Neural cell (in vitro differentiated cells): ENCODE data around the gene GSK3B. TPM values are rescaled to one million over a fixed set of nuclear protein-coding genes. Genes with fewer than 3 reads are reported as not detected.
A peak's percentile ranks its signal among the peaks of the same experiment; 100 is the strongest.

Source experiments
- H2AFZ ChIP-seq: fragments of 200-600, 300-800 bp; sonication (generic), shearing (Covaris generic); 2 replicates; pipeline ENCODE4 v1.6.0; 2014; ENCODE audit warnings: low read depth, mild to moderate bottlenecking, antibody characterized with exemption, low read length, moderate library complexity
- H3F3A ChIP-seq: fragments of 200-600 bp; shearing (Covaris generic); 2 replicates; pipeline ENCODE4 v1.6.1; 2016; ENCODE audit warnings: mild to moderate bottlenecking, moderate library complexity, mixed read lengths, antibody characterized with exemption, low read length; ENCODE audit not compliant: insufficient read depth, poor library complexity, severe bottlenecking
- H3K27ac ChIP-seq: fragments of 200-600, 300-800 bp; sonication (generic), shearing (Covaris generic); 2 replicates; pipeline ENCODE4 v1.5.1; 2014; ENCODE audit warnings: mild to moderate bottlenecking, low read length, moderate library complexity
- H3K27me3 ChIP-seq: fragments of 300-800, 200-600 bp; sonication (generic), shearing (Covaris generic); 2 replicates; pipeline ENCODE4 v1.6.0; 2014; ENCODE audit warnings: mild to moderate bottlenecking, low read depth, low read length, moderate library complexity; ENCODE audit not compliant: insufficient read depth
- H3K36me3 ChIP-seq: fragments of 300-800, 200-600 bp; sonication (generic), shearing (Covaris generic); 2 replicates; pipeline ENCODE4 v1.5.1; 2014; ENCODE audit warnings: mild to moderate bottlenecking, antibody characterized with exemption, low read length, moderate library complexity; ENCODE audit not compliant: insufficient read depth
- H3K4me2 ChIP-seq: fragments of 300-800, 200-600 bp; sonication (generic), shearing (Covaris generic); 2 replicates; pipeline ENCODE4 v1.6.0; 2014; ENCODE audit warnings: mild to moderate bottlenecking, low read length
- H3K4me3 ChIP-seq: fragments of 300-800, 200-600 bp; sonication (generic), shearing (Covaris generic); 2 replicates; pipeline ENCODE4 v1.5.1; 2014; ENCODE audit warnings: mild to moderate bottlenecking, low read length, moderate library complexity
- H3K79me2 ChIP-seq: fragments of 200-600 bp; shearing (Covaris generic); replicated peaks from 2 replicates; pipeline ENCODE4 v1.6.0; 2014; ENCODE audit warnings: mild to moderate bottlenecking, low read length, moderate library complexity; ENCODE audit not compliant: insufficient read depth
- H3K9ac ChIP-seq: fragments of 300-800, 200-600 bp; sonication (generic), shearing (Covaris generic); 2 replicates; pipeline ENCODE4 v1.6.1; 2016; ENCODE audit warnings: mild to moderate bottlenecking, low read length, mixed read lengths
- H3K9me2 ChIP-seq: fragments of 200-600 bp; shearing (Covaris generic); 2 replicates; pipeline ENCODE4 v1.6.1; 2016; ENCODE audit warnings: mild to moderate bottlenecking, low read length, mixed read lengths; ENCODE audit not compliant: insufficient read depth
- H3K9me3 ChIP-seq: fragments of 200-600, 300-800 bp; sonication (generic), shearing (Covaris generic); 2 replicates; pipeline ENCODE4 v1.6.1; 2016; ENCODE audit warnings: mild to moderate bottlenecking, mixed run types, low read length, moderate library complexity, mixed read lengths
- H4K20me1 ChIP-seq: fragments of 200-600 bp; shearing (Covaris generic); 2 replicates; pipeline ENCODE4 v1.6.1; 2016; ENCODE audit warnings: mild to moderate bottlenecking, mixed run types; ENCODE audit not compliant: insufficient read depth
- CTCF ChIP-seq: fragments of 450-650 bp; IDR thresholded peaks from 2 replicates; pipeline ENCODE4 v1.5.1; 2014; ENCODE audit warnings: antibody characterized with exemption, mild to moderate bottlenecking, moderate library complexity; ENCODE audit not compliant: poor library complexity, severe bottlenecking
- EP300 ChIP-seq: fragments of 450-650 bp; conservative IDR thresholded peaks from 2 replicates; pipeline ENCODE4 v1.6.1; 2014; ENCODE audit warnings: antibody characterized with exemption, mild to moderate bottlenecking, moderate library complexity; ENCODE audit not compliant: poor library complexity, severe bottlenecking
- EZH2 ChIP-seq: fragments of 200-600, 300-800 bp; shearing (Covaris generic), sonication (generic); IDR thresholded peaks from 2 replicates; pipeline ENCODE4 v1.6.1; 2014; ENCODE audit warnings: antibody characterized with exemption, low read length, borderline replicate concordance, mild to moderate bottlenecking; ENCODE audit not compliant: insufficient read depth, poor library complexity, severe bottlenecking
- MXI1 ChIP-seq: fragments of 450-650 bp; conservative IDR thresholded peaks from 2 replicates; pipeline ENCODE4 v1.6.1; 2014; ENCODE audit warnings: antibody characterized with exemption, mild to moderate bottlenecking; ENCODE audit not compliant: poor library complexity, severe bottlenecking
- POLR2AphosphoS5 ChIP-seq: IDR thresholded peaks from 2 replicates; pipeline ENCODE4 v1.6.1; 2012
- RAD21 ChIP-seq: fragments of 450-650 bp; conservative IDR thresholded peaks from 2 replicates; pipeline ENCODE4 v1.6.1; 2014; ENCODE audit warnings: antibody characterized with exemption, mild to moderate bottlenecking, moderate library complexity
- REST ChIP-seq: IDR thresholded peaks from 2 replicates; pipeline ENCODE4 v1.6.1; 2012; ENCODE audit warnings: borderline replicate concordance
- SMC3 ChIP-seq: fragments of 450-650 bp; conservative IDR thresholded peaks from 2 replicates; pipeline ENCODE4 v1.6.1; 2014; ENCODE audit warnings: antibody characterized with exemption, mild to moderate bottlenecking, moderate library complexity; ENCODE audit not compliant: poor library complexity
- TAF1 ChIP-seq: IDR thresholded peaks from 2 replicates; pipeline ENCODE4 v1.6.1; 2012; ENCODE audit warnings: low read depth
- polyA minus RNA-seq: library from RNA; depleted of rRNA, polyadenylated mRNA; stranded (reverse); fragments of >200 nt; gene quantifications from 2 replicates; pipeline ENCODE4 v1.2.3, GENCODE V29; 2014
- polyA plus RNA-seq: library from polyadenylated mRNA; depleted of rRNA; stranded (reverse); fragments of >200 nt; gene quantifications from 2 replicates; pipeline ENCODE4 v1.2.3, GENCODE V29; 2014

The GSK3B gene
- polyA plus RNA-seq (48.5 and 52.9 TPM in 2 replicates), polyA minus RNA-seq (206 and 254 TPM in 2 replicates)

DNA sequence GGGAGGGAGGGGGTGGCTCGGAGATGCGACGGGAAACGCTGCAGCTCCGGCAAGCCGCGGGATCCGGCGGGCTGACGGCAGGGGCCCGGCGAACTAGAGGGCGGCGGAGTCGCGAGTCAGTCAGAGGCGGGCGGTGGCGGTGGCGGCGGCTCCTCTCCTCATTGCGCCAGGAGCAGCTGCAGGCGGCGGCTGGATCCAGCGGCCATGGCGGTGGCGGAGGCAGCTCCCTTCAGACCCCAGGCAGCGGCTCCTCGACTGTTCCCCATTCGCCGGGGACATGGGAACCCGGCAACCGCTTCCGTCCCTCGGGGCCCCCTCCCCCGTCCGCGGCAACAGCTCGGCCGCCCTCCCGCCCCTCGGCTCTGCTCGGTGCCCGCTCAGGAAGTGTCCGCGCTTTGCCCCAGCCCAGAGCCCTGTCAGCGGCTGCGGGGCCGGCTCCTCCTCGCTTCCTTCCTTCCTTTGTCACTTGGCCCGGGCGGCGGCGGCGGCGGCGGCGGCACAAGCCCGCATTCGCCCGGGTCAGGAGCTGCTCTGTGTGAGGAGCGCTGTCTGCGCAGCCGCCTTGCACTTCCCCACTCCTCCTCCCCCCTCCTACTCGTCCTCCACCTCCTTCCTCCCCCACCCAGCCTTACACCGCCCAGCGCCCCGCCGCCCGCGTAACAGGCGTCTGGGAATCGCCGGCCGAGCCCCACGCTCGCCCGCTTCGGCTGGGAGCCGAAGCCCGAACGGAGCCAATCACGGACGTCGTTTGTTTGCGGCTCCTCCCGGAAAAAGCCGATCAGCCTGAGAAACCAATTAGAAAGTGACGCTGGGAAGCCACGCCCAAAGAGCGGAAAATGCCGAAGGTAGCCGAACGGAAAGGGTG is at the start of gene GSK3B:
Gene GSK3B, minus strand, starts transcription at position 537 of the 865 bp plus-strand sequence. CDS start 1,013 bp downstream, outside the sequence.
- H3K9me2 ChIP-seq = no peaks in the 10 kb centered on the region
- no peaks in the 10 kb centered on the region for H3K9me3 ChIP-seq
- peak within 1 kb of the TSS; percentile 83 for H2AFZ ChIP-seq
- no peaks in the 10 kb centered on the region for H3K27me3 ChIP-seq
- H3K27ac ChIP-seq = peak within 1 kb of the TSS; percentile 99
- H4K20me1 ChIP-seq = peaks cover 39% of the 10 kb centered on the region
- peak within 1 kb of the TSS; percentile 99 for H3K9ac ChIP-seq
- TF ChIP-seq CTCF (no peak), REST (peak; percentile 88), TAF1 (peak; percentile 96), EZH2 (no peak), SMC3 (no peak), EP300 (peak; percentile 40), MXI1 (peak; percentile 64), RAD21 (peak; percentile 29), POLR2AphosphoS5 (peak; percentile 93)
- no peak within 1 kb of the TSS for H3K4me2 ChIP-seq
- peak within 1 kb of the TSS; percentile 79 for H3K4me3 ChIP-seq
- H3K36me3 ChIP-seq = no peaks in the 10 kb centered on the region
- peaks cover 3% of the 10 kb centered on the region for H3F3A ChIP-seq
- peaks cover 76% of the 10 kb centered on the region for H3K79me2 ChIP-seq

DNA sequence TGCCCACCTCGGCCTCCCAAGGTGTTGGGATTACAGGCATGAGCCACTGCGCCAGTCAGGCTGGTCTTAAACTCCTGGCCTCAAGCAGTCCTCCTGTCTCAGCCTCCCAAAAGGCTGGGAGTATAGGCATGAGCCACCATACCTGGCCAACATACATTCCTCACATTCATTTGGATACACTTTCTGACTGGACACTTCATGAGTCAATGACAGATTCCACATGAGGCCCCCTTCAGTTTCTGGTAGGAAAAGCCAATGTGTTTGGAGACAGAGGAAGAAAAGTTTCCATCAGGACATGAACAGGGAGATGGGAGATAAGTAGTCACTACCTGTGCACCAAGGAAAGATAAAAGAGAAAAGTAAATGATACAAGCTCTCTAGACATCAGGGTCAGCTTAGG is 49.4 kb upstream of the GSK3B start:
- Histone ChIP-seq H3K36me3 (no peaks in the 10 kb centered on the region), H3K9me3 (no peaks in the 10 kb centered on the region), H3K27ac (no peak overlapping the region), H3F3A (no peaks in the 10 kb centered on the region), H3K9ac (no peak overlapping the region), H3K4me2 (no peak overlapping the region), H3K4me3 (no peak overlapping the region), H3K9me2 (no peaks in the 10 kb centered on the region), H3K79me2 (no peaks in the 10 kb centered on the region), H4K20me1 (no peaks in the 10 kb centered on the region), H2AFZ (no peak overlapping the region), H3K27me3 (no peaks in the 10 kb centered on the region)
- no peak for TF ChIP-seq MXI1
- no peak for TF ChIP-seq TAF1
- no peak for TF ChIP-seq REST
- TF ChIP-seq POLR2AphosphoS5 = no peak
- no peak for TF ChIP-seq EZH2
- no peak for TF ChIP-seq EP300
- TF ChIP-seq SMC3 = no peak
- no peak for TF ChIP-seq RAD21
- TF ChIP-seq CTCF = no peak
